ENCODE measurements around the gene ERCC6L. TPM values are rescaled to one million over a fixed set of nuclear protein-coding genes. Genes with fewer than 3 reads are reported as not detected.
A peak's percentile ranks its signal among the peaks of the same experiment; 100 is the strongest.

ERCC6L gene
- total RNA-seq, 1 experiment from 2014 or later = 10.0 TPM

- no peaks in the 10 kb centered on the region for H3F3A ChIP-seq (ENCODE audit: insufficient read depth, low read depth)
- H3K4me1 ChIP-seq (replicated peaks; ENCODE audit: insufficient read depth) = no peaks in the 10 kb centered on the region
- DNase-seq = peak in 1 of 2 experiments; percentile 56
- H3K27me3 ChIP-seq (ENCODE audit: insufficient read depth, low read depth) = no peaks in the 10 kb centered on the region
- intact Hi-C loops (cut with micrococcal nuclease; ENCODE audit: unreplicated experiment) = loop anchor here (10.0 kb wide), 1 partner anchor 389 kb away; no protein-coding TSS in a partner anchor
- H3K36me3 ChIP-seq (ENCODE audit: low read depth) = no peaks in the 10 kb centered on the region
- no peaks in the 10 kb centered on the region for H3K9me3 ChIP-seq (ENCODE audit: insufficient read depth, low read depth)
- ChIA-PET POLR2A (ENCODE audit: unreplicated experiment) (no interaction called here), CTCF (interaction anchor here (0.6 kb wide), 1 partner anchor 469 kb away, joined by 5 read pairs; no protein-coding TSS in a partner anchor)
- no peak overlapping the region for H2AFZ ChIP-seq
- H4K20me1 ChIP-seq (ENCODE audit: insufficient read depth) = no peaks in the 10 kb centered on the region
- BruUV-seq (replicated peaks) = no TSS peak
- no peak overlapping the region for H3K4me2 ChIP-seq
- H3K27ac ChIP-seq = no peak overlapping the region
- no peak for TF ChIP-seq EZH2 (IDR thresholded peaks at IDR 0.05; ENCODE audit: low read depth)
- TF ChIP-seq, protein P1, sequence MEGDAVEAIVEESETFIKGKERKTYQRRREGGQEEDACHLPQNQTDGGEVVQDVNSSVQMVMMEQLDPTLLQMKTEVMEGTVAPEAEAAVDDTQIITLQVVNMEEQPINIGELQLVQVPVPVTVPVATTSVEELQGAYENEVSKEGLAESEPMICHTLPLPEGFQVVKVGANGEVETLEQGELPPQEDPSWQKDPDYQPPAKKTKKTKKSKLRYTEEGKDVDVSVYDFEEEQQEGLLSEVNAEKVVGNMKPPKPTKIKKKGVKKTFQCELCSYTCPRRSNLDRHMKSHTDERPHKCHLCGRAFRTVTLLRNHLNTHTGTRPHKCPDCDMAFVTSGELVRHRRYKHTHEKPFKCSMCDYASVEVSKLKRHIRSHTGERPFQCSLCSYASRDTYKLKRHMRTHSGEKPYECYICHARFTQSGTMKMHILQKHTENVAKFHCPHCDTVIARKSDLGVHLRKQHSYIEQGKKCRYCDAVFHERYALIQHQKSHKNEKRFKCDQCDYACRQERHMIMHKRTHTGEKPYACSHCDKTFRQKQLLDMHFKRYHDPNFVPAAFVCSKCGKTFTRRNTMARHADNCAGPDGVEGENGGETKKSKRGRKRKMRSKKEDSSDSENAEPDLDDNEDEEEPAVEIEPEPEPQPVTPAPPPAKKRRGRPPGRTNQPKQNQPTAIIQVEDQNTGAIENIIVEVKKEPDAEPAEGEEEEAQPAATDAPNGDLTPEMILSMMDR (conservative IDR thresholded peaks at IDR 0.05) = peak; percentile 82
- H3K79me2 ChIP-seq (ENCODE audit: low read depth) = no peaks in the 10 kb centered on the region
- H3K9me2 ChIP-seq (ENCODE audit: insufficient read depth) = no peaks in the 10 kb centered on the region
- H3K4me3 ChIP-seq = no peak overlapping the region
Observed at GRCh38 chrX:72245461-72246089, 6.7 kb upstream of the ERCC6L start.

DNA sequence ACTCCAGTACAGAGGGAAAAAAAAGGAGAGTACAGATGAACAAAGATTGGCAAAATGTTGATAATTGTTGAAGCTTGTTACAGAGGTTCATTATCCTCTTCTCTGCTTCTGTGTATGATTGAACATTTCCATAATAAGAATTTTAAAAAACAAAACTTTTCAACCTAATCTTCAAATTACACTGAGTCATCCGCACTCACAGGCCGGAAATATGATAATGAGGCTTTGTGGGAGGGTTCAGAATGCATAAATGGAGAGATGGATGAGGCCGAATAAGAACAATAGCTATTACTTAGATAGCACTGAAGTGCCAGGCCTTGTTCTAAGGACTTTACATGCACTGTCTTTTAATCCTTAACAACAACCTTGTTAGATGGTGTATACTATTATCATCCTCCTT, 4.6 kb upstream of the ERCC6L start:
- H3K27ac ChIP-seq = no peak overlapping the region
- no peak overlapping the region for H3K4me3 ChIP-seq
- ChIA-PET CTCF (no interaction called here), POLR2A (ENCODE audit: unreplicated experiment) (no interaction called here)
- H3K79me2 ChIP-seq (ENCODE audit: low read depth) = no peaks in the 10 kb centered on the region
- no peak overlapping the region for H2AFZ ChIP-seq
- no peak for DNase-seq
- TF ChIP-seq EZH2 (IDR thresholded peaks at IDR 0.05; ENCODE audit: low read depth) = no peak
- TF ChIP-seq, protein P1 (conservative IDR thresholded peaks at IDR 0.05) = no peak
- H3K4me1 ChIP-seq (replicated peaks; ENCODE audit: insufficient read depth) = no peaks in the 10 kb centered on the region
- H3K9me3 ChIP-seq (ENCODE audit: insufficient read depth, low read depth) = no peaks in the 10 kb centered on the region
- H3K36me3 ChIP-seq (ENCODE audit: low read depth) = no peaks in the 10 kb centered on the region
- H3K27me3 ChIP-seq (ENCODE audit: insufficient read depth, low read depth) = no peaks in the 10 kb centered on the region
- no peaks in the 10 kb centered on the region for H3K9me2 ChIP-seq (ENCODE audit: insufficient read depth)
- H3F3A ChIP-seq (ENCODE audit: insufficient read depth, low read depth) = no peaks in the 10 kb centered on the region
- H3K4me2 ChIP-seq = no peak overlapping the region
- intact Hi-C loops (cut with micrococcal nuclease; ENCODE audit: unreplicated experiment) = loop anchor here (10.0 kb wide), 1 partner anchor 391 kb away; no protein-coding TSS in a partner anchor
- BruUV-seq (replicated peaks) = no TSS peak
- H4K20me1 ChIP-seq (ENCODE audit: insufficient read depth) = no peaks in the 10 kb centered on the region

GRCh38 chrX:72240976-72241375, 2.1 kb upstream of the ERCC6L start:
- H2AFZ ChIP-seq = no peak overlapping the region
- H4K20me1 ChIP-seq (ENCODE audit: insufficient read depth) = no peaks in the 10 kb centered on the region
- peaks cover 5% of the 10 kb centered on the region; the same call in 1 of the 2 replicates for H3K79me2 ChIP-seq (ENCODE audit: low read depth)
- no peaks in the 10 kb centered on the region for H3K9me3 ChIP-seq (ENCODE audit: insufficient read depth, low read depth)
- no peaks in the 10 kb centered on the region for H3K36me3 ChIP-seq (ENCODE audit: low read depth)
- no peak overlapping the region for H3K4me3 ChIP-seq
- 0 out of 2 replicates have a peak, but pooled peaks cover 7% of the 10 kb centered on the region for H3K4me1 ChIP-seq (replicated peaks; ENCODE audit: insufficient read depth)
- no peak overlapping the region for H3K27ac ChIP-seq
- H3K9me2 ChIP-seq (ENCODE audit: insufficient read depth) = no peaks in the 10 kb centered on the region
- no peaks in the 10 kb centered on the region for H3F3A ChIP-seq (ENCODE audit: insufficient read depth, low read depth)
- intact Hi-C loops (cut with micrococcal nuclease; ENCODE audit: unreplicated experiment) = loop anchor here (10.0 kb wide), 1 partner anchor 394 kb away; no protein-coding TSS in a partner anchor
- H3K27me3 ChIP-seq (ENCODE audit: insufficient read depth, low read depth) = no peaks in the 10 kb centered on the region
- TF ChIP-seq EZH2 (IDR thresholded peaks at IDR 0.05; ENCODE audit: low read depth) = no peak
- TF ChIP-seq, protein P1 (conservative IDR thresholded peaks at IDR 0.05) = no peak
- DNase-seq = no peak
- ChIA-PET POLR2A (ENCODE audit: unreplicated experiment) (interaction anchor here (0.7 kb wide), 1 partner anchor 378 kb away, joined by 5 read pairs; no protein-coding TSS in a partner anchor), CTCF (no interaction called here)
- BruUV-seq (replicated peaks) = no TSS peak
- H3K4me2 ChIP-seq = no peak overlapping the region
